Liver (tissue), 3 donors: Measurements from ENCODE around the gene C14orf93.

Experiments used
- EGR1 ChIP-seq, 2 donors: IDR thresholded peaks; 2 replicates each; pipeline ENCODE4 v1.6.1; 2016 to 2018; ENCODE audit warnings: antibody characterized with exemption in 2 of 2, low read depth in 2 of 2
- FOXA1 ChIP-seq: IDR thresholded peaks from 2 replicates; pipeline ENCODE4 v1.6.1; 2016; ENCODE audit warnings: antibody characterized with exemption
- HNF4A ChIP-seq, 2 donors: conservative IDR thresholded peaks; 2 replicates each; pipeline ENCODE4 v1.6.1; 2016; ENCODE audit warnings: antibody characterized with exemption in 2 of 2, mild to moderate bottlenecking in 2 of 2
- RAD21 ChIP-seq, 2 donors: IDR thresholded peaks; 2 replicates each; pipeline ENCODE4 v1.6.1; 2016; ENCODE audit warnings: antibody characterized with exemption in 2 of 2, mild to moderate bottlenecking in 2 of 2
- RXRA ChIP-seq, 2 donors: IDR thresholded peaks; 2 replicates each; pipeline ENCODE4 v1.6.1; 2017 to 2018; ENCODE audit warnings: antibody characterized with exemption in 2 of 2, mild to moderate bottlenecking in 1 of 2
- TAF1 ChIP-seq: conservative IDR thresholded peaks from 2 replicates; pipeline ENCODE4 v1.6.1; 2016; ENCODE audit warnings: antibody characterized with exemption, mild to moderate bottlenecking
- TF ChIP-seq, protein P1 (sequence below): fragments of 150-350 bp; IDR thresholded peaks from 2 replicates; pipeline ENCODE4 v1.5.1; 2017; ENCODE audit warnings: improper control_type of control experiment, low read depth, low read length; ENCODE audit not compliant: missing input control
- TF ChIP-seq, protein P2 (sequence below): IDR thresholded peaks from 2 replicates; pipeline ENCODE4 v1.6.1; 2016; ENCODE audit warnings: antibody characterized with exemption
- TF ChIP-seq, protein P3 (sequence below): IDR thresholded peaks from 2 replicates; pipeline ENCODE4 v1.6.1; 2016; ENCODE audit warnings: antibody characterized with exemption, mild to moderate bottlenecking
- TF ChIP-seq, protein P4 (sequence below): IDR thresholded peaks from 2 replicates; pipeline ENCODE4 v1.6.1; 2016; ENCODE audit warnings: antibody characterized with exemption
- TF ChIP-seq, protein P5 (sequence below): IDR thresholded peaks from 2 replicates; pipeline ENCODE4 v1.6.1; 2016; ENCODE audit warnings: antibody characterized with exemption
- donor health status: healthy.
- donor health status: healthy.

DNA sequence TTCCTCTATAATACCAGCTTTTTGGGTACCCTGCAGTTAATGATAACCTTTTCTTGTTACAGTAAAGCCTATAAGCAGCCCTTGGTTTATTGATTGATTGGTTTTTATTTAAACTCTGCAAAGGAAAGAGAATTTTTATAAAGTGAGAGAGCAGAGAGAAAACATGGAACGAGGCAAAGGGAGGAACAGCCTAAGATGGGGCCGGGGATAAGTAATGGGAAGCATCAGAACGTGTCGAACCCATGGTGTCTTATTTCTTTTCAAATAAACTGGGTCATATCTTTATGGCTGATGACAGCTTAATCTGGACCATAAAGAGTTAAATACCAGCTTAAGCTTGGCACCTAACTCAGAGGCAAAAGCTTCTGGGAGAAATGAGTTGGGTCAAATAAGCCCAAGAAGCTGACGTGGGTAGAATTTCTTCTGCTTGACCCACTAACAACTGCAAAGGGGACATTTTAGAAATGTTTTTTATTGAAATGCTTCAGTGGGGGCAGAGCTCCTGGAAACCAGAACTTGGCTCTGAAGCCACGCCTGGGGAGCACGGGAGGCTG is 12.0 kb upstream of the C14orf93 start:
- TF ChIP-seq, protein P1, sequence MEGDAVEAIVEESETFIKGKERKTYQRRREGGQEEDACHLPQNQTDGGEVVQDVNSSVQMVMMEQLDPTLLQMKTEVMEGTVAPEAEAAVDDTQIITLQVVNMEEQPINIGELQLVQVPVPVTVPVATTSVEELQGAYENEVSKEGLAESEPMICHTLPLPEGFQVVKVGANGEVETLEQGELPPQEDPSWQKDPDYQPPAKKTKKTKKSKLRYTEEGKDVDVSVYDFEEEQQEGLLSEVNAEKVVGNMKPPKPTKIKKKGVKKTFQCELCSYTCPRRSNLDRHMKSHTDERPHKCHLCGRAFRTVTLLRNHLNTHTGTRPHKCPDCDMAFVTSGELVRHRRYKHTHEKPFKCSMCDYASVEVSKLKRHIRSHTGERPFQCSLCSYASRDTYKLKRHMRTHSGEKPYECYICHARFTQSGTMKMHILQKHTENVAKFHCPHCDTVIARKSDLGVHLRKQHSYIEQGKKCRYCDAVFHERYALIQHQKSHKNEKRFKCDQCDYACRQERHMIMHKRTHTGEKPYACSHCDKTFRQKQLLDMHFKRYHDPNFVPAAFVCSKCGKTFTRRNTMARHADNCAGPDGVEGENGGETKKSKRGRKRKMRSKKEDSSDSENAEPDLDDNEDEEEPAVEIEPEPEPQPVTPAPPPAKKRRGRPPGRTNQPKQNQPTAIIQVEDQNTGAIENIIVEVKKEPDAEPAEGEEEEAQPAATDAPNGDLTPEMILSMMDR: no peak
- TF ChIP-seq, protein P2, sequence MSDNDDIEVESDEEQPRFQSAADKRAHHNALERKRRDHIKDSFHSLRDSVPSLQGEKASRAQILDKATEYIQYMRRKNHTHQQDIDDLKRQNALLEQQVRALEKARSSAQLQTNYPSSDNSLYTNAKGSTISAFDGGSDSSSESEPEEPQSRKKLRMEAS: no peak
- TF ChIP-seq TAF1: no peak
- TF ChIP-seq, protein P3, sequence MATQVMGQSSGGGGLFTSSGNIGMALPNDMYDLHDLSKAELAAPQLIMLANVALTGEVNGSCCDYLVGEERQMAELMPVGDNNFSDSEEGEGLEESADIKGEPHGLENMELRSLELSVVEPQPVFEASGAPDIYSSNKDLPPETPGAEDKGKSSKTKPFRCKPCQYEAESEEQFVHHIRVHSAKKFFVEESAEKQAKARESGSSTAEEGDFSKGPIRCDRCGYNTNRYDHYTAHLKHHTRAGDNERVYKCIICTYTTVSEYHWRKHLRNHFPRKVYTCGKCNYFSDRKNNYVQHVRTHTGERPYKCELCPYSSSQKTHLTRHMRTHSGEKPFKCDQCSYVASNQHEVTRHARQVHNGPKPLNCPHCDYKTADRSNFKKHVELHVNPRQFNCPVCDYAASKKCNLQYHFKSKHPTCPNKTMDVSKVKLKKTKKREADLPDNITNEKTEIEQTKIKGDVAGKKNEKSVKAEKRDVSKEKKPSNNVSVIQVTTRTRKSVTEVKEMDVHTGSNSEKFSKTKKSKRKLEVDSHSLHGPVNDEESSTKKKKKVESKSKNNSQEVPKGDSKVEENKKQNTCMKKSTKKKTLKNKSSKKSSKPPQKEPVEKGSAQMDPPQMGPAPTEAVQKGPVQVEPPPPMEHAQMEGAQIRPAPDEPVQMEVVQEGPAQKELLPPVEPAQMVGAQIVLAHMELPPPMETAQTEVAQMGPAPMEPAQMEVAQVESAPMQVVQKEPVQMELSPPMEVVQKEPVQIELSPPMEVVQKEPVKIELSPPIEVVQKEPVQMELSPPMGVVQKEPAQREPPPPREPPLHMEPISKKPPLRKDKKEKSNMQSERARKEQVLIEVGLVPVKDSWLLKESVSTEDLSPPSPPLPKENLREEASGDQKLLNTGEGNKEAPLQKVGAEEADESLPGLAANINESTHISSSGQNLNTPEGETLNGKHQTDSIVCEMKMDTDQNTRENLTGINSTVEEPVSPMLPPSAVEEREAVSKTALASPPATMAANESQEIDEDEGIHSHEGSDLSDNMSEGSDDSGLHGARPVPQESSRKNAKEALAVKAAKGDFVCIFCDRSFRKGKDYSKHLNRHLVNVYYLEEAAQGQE: no peak
- TF ChIP-seq HNF4A (conservative IDR thresholded peaks at IDR 0.05): no peak
- TF ChIP-seq, protein P4, sequence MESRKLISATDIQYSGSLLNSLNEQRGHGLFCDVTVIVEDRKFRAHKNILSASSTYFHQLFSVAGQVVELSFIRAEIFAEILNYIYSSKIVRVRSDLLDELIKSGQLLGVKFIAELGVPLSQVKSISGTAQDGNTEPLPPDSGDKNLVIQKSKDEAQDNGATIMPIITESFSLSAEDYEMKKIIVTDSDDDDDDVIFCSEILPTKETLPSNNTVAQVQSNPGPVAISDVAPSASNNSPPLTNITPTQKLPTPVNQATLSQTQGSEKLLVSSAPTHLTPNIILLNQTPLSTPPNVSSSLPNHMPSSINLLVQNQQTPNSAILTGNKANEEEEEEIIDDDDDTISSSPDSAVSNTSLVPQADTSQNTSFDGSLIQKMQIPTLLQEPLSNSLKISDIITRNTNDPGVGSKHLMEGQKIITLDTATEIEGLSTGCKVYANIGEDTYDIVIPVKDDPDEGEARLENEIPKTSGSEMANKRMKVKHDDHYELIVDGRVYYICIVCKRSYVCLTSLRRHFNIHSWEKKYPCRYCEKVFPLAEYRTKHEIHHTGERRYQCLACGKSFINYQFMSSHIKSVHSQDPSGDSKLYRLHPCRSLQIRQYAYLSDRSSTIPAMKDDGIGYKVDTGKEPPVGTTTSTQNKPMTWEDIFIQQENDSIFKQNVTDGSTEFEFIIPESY: no peak
- no peak for TF ChIP-seq RXRA (IDR thresholded peaks at IDR 0.05)
- TF ChIP-seq, protein P5, sequence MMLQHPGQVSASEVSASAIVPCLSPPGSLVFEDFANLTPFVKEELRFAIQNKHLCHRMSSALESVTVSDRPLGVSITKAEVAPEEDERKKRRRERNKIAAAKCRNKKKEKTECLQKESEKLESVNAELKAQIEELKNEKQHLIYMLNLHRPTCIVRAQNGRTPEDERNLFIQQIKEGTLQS: no peak
- TF ChIP-seq EGR1 (IDR thresholded peaks at IDR 0.05; ENCODE audit: low read depth in 2 of 2): no peak
- TF ChIP-seq RAD21 (IDR thresholded peaks at IDR 0.05): no peak
- no peak for TF ChIP-seq FOXA1
